ENCODE data around the gene HBS1L.
A peak's percentile ranks its signal among the peaks of the same experiment; 100 is the strongest.

HBS1L gene

DNA sequence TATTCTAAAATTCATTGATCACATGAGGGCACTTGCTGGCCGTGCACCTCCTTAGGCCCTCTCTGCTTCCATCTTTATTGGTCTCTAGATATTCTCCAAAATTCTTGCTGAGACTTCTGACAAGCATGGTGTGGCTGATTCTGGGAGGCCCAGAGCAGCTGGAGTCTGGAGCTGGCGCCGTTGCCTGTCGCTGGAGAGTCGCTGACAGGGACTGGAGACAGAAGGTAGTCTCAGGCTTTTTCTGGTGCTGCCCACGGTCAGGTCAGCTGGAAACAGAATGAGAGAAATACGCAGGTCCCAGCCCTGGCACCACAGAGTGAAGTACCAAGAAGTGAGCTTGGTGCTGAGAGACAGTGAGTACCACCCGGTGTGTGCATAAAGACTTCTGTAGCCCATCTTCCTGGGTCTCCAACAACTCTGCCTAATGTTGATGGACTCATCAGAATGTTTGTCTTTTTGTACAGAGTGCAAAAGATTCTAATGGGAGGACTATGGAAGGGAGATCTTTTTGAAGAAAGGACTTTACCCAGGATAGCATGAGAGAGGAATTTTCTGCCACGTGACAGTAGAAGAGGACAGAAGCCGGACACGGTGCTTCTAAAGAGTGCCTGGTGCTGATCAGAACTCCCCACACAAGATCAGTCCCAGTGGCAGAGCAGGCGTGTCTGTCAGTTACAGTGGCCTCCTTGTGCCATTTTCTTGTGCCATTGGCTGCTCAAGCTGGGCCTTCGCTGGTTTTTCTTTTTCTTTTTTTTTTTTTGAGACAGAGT is 102.9 kb downstream of the HBS1L start:
- DNase-seq (ENCODE audit: low read depth in 2 of 2) = no peak

- DNase-seq (ENCODE audit: low read depth in 2 of 2) = no peak
Observed at GRCh38 chr6:134950482-134950881, 104.1 kb downstream of the HBS1L start.

- no peak for DNase-seq (ENCODE audit: low read depth in 2 of 2)
Observed at GRCh38 chr6:134949927-134950326, 104.7 kb downstream of the HBS1L start, which contains the start of gene ALDH8A1. TSS of gene ALDH8A1 (minus strand) at chr6:134950101. CDS start at chr6:134950053, 48 bp downstream.

GRCh38 chr6:134948691-134949090 is 105.9 kb downstream of the HBS1L start:
- DNase-seq (ENCODE audit: low read depth in 2 of 2) = no peak

GRCh38 chr6:134948142-134948541 is 106.5 kb downstream of the HBS1L start:
- no peak for DNase-seq (ENCODE audit: low read depth in 2 of 2)

GRCh38 chr6:134945045-134945444 is 109.6 kb downstream of the HBS1L start:
- no peak for DNase-seq (ENCODE audit: low read depth in 2 of 2)

- DNase-seq (ENCODE audit: low read depth in 2 of 2) = no peak
Observed at GRCh38 chr6:134943522-134944111, 111.0 kb downstream of the HBS1L start.

GRCh38 chr6:134938896-134939295 is 115.7 kb downstream of the HBS1L start:
- peak in 1 of 2 donors; percentile 21 for DNase-seq (ENCODE audit: low read depth in 2 of 2)

DNA sequence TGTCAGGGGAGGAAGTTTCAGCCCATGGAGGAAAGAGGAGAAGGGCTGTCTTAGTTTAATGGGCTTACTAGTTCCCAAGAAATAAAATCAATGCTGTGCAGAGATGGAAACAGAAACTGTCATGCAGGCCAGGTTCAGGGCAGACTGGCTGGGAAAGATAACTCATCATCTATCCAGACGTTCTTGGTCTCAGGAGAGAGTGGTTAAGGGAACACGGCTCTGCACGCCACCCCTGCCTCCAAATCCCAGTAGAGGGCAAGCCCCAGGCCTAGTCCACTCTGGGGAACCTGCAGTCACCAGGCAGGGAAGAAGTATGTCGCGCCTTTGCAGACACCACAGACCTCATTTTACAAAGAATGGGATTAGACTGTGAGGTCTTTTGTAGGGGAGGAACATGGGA is 117.2 kb downstream of the HBS1L start:
- no peak for DNase-seq (ENCODE audit: low read depth in 2 of 2)

GRCh38 chr6:134936931-134937330 is 117.7 kb downstream of the HBS1L start:
- DNase-seq (ENCODE audit: low read depth in 2 of 2) = no peak

GRCh38 chr6:134936476-134936875 is 118.1 kb downstream of the HBS1L start:
- DNase-seq (ENCODE audit: low read depth in 2 of 2) = no peak

DNA sequence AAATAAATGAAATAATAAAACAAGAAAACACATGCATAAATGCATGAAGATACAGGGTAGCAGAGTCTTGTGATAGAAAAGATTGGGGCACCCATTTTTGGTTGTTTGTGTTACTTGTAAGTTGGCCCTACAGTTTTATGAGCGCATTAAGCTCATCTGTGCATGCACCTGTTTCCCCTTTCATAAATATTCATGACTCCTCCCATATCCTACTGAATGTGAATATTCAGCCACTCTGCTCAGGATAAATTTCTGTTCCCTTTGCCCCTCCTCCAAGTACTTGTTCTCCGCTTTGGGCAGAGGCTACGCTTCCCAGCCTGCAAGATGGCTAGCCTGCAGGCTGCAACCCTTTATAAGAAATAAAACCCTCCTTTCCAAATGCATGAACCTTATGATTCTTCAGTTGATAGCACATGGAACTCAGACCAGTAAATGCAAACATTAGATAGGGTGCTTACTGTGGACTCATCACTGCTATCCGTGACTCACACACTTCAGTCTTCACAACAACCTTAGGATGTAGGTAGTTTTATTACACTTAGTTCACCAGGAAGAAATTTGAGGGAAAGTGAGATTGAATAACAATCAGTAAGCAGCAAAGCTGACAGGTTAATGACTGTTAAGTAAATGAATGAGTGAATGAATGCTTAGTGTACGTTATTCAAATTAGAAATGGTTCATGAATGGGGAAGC is 119.7 kb downstream of the HBS1L start:
- no peak for DNase-seq (ENCODE audit: low read depth in 2 of 2)

DNA sequence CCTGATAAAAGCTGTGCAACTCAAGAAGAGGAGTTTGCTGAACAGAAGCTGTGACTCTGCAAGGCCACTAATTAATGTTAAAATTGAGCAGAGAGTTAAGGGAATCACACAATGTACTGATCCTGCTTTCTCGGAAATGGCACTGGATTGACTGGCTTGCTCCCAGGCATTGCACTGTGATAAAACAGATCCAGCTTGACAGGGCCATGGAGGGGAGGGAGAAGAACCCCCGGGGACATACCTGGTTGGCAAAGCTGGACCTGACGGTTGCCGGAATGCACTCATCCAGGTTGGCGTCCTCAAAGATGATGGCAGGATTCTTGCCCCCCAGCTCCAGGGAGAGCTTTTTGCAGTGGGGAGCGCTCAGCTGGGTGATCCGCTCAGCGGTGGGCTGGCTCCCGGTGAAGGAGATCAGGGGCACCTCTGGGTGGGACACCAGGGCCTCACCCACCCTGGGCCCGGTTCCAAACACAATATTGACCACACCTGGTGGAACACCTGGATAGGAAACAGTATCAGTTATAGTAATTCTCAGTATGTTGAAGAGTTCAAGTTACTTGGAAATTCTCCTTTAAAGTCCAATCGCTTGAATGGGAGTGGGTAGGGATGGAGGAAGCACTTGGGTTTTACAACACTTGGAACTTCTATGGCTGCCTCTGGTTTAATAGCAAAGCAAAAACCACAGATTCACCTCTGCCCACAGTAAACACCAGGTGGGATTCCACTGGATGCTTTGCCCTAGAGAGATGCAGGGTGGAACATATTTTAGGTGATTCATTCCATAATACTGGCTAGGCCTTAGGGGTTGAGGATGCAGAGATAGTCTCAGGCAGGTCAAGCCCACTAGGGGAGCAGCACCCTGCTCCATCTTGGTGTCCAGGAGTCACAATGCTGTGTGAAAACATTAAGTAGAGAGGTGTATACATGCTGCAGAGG is 121.8 kb downstream of the HBS1L start:
- DNase-seq (ENCODE audit: low read depth in 2 of 2) = no peak

GRCh38 chr6:134932098-134932497 is 122.5 kb downstream of the HBS1L start:
- DNase-seq (ENCODE audit: low read depth in 2 of 2) = no peak

- no peak for DNase-seq (ENCODE audit: low read depth in 2 of 2)
Observed at GRCh38 chr6:134930463-134930862, 124.2 kb downstream of the HBS1L start.

- no peak for DNase-seq (ENCODE audit: low read depth in 2 of 2)
Observed at GRCh38 chr6:134928151-134928900, 126.3 kb downstream of the HBS1L start.

DNA sequence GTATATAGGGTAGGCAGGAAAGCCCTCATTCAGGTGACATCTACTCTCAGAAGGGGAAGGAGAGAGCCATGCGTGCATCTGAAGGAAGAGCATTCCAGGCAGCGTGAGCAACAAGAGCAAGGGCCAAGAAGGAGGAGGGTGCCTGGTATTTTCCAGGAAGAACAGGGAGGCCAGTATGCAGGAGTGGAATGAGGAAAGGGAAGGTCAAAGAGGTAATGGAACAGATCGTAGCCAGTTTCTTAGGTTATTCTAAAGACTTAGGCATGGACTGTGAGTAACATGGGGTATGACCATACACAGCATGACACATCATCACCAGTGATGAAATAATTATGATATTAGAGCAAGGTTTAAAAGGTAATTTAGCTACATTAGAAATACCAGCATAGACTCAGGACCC is 128.8 kb downstream of the HBS1L start:
- no peak for DNase-seq (ENCODE audit: low read depth in 2 of 2)

- no peak for DNase-seq (ENCODE audit: low read depth in 2 of 2)
Observed at GRCh38 chr6:134921721-134922261, 132.8 kb downstream of the HBS1L start.

- DNase-seq (ENCODE audit: low read depth in 2 of 2) = no peak
Observed at GRCh38 chr6:134921276-134921675, 133.3 kb downstream of the HBS1L start.

- no peak for DNase-seq (ENCODE audit: low read depth in 2 of 2)
Observed at GRCh38 chr6:134920422-134920821, 134.2 kb downstream of the HBS1L start.

All from stimulated activated CD8-positive, alpha-beta memory T cell treated with anti-CD3 and anti-CD28 coated beads, Interleukin-2, amount 100 ng/mL, for 1 hour (primary cell).